Activated CD4-positive, alpha-beta memory T cell treated with anti-CD3 and anti-CD28 coated beads for 36 hours (primary cell): Measurements from ENCODE around the gene C3orf85. TPM values are rescaled to one million over a fixed set of nuclear protein-coding genes. Genes with fewer than 3 reads are reported as not detected.
"Not testable (repeated sequence)": the region's sequence is repeated elsewhere in the genome, so short reads cannot be mapped to it uniquely, and the experiment has no call there.

Experiments used
- CTCF ChIA-PET: fragments of 350-600 bp; sonication (Branson Sonifier 250); formaldehyde crosslinking; loops from one replicate; lab custom pipeline; 2021; ENCODE audit warnings: antibody characterized with exemption, inconsistent platforms; lab: Charles Lee
- POLR2A ChIA-PET: fragments of 350-600 bp; sonication (Branson Sonifier 250); formaldehyde crosslinking; loops from one replicate; lab custom pipeline; 2021; ENCODE audit warnings: antibody characterized with exemption; lab: Charles Lee
- DNase-seq: peaks from one replicate; pipeline ENCODE4 v3.0.0-alpha.2; 2020
- H3K27ac Mint-ChIP-seq: one replicate; pipeline ENCODE4 v1.8.0; 2021; ENCODE audit warnings: mixed read lengths
- H3K27me3 Mint-ChIP-seq: one replicate; pipeline ENCODE4 v1.8.0; 2021; ENCODE audit warnings: mixed read lengths
- H3K36me3 Mint-ChIP-seq: one replicate; pipeline ENCODE4 v1.8.0; 2021; ENCODE audit warnings: mixed read lengths
- H3K4me1 Mint-ChIP-seq: one replicate; pipeline ENCODE4 v1.8.0; 2021; ENCODE audit warnings: low read depth, mixed read lengths
- H3K4me3 Mint-ChIP-seq: one replicate; pipeline ENCODE4 v1.8.0; 2021; ENCODE audit warnings: mild to moderate bottlenecking, mixed read lengths
- H3K9me3 Mint-ChIP-seq: one replicate; pipeline ENCODE4 v1.8.0; 2021; ENCODE audit warnings: mixed read lengths
- intact Hi-C: fragments of 100-400 bp; cut with micrococcal nuclease; formaldehyde crosslinking; loops from one replicate; pipeline ENCODE4 v1.15.1; 2023
- total RNA-seq, 2 experiments: library from RNA; stranded (reverse); gene quantifications; one replicate each; pipeline ENCODE4 v1.2.3, GENCODE V29; 2021

Gene C3orf85
- total RNA-seq, 2 experiments from 2014 or later = not detected

- H3K4me1 Mint-ChIP-seq = no peaks in the 10 kb centered on the region
- no peak overlapping the region for H3K27ac Mint-ChIP-seq
- H3K9me3 Mint-ChIP-seq = peaks cover 4% of the 10 kb centered on the region
- intact Hi-C loops = no loop called here
- DNase-seq = no peak
- no peaks in the 10 kb centered on the region for H3K36me3 Mint-ChIP-seq
- H3K27me3 Mint-ChIP-seq = peaks cover 8% of the 10 kb centered on the region
- ChIA-PET CTCF (no interaction called here), POLR2A (no interaction called here)
- no peak overlapping the region for H3K4me3 Mint-ChIP-seq
These were observed 17.9 kb upstream of the C3orf85 start for GRCh38 chr3:109118584-109118983.

DNA sequence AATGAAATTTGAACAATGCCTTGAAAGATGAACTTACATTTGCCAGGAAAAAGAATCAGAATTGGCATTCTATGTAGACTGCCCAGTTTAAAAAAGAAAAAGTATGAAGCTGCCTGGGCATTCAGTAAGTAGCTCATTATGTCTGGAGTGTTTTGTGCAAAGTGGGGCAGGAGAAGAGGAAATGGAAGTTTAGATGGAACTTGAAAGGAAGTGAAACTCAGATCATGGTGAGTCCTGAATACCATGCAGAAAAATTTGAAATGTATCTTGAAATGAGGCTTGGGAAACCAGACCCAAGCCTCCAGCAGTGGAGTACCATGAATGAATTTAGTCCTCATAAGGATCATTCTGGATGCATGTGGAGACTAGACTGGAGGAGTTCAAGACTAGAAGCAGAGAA is 13.8 kb upstream of the C3orf85 start:
- ChIA-PET POLR2A (no interaction called here), CTCF (no interaction called here)
- intact Hi-C loops = no loop called here
- Mint-ChIP-seq H3K4me3 (no peak overlapping the region), H3K27me3 (no peaks in the 10 kb centered on the region), H3K36me3 (no peaks in the 10 kb centered on the region), H3K9me3 (peaks cover 4% of the 10 kb centered on the region), H3K4me1 (no peaks in the 10 kb centered on the region), H3K27ac (no peak overlapping the region)
- DNase-seq = no peak

GRCh38 chr3:109125902-109126301 is 10.6 kb upstream of the C3orf85 start:
- ChIA-PET POLR2A (no interaction called here), CTCF (no interaction called here)
- DNase-seq = no peak
- no peaks in the 10 kb centered on the region for H3K4me1 Mint-ChIP-seq
- H3K36me3 Mint-ChIP-seq = no peaks in the 10 kb centered on the region
- H3K4me3 Mint-ChIP-seq = no peak overlapping the region
- intact Hi-C loops = no loop called here
- H3K9me3 Mint-ChIP-seq = peaks cover 4% of the 10 kb centered on the region
- H3K27ac Mint-ChIP-seq = no peak overlapping the region
- peaks cover 2% of the 10 kb centered on the region for H3K27me3 Mint-ChIP-seq

DNA sequence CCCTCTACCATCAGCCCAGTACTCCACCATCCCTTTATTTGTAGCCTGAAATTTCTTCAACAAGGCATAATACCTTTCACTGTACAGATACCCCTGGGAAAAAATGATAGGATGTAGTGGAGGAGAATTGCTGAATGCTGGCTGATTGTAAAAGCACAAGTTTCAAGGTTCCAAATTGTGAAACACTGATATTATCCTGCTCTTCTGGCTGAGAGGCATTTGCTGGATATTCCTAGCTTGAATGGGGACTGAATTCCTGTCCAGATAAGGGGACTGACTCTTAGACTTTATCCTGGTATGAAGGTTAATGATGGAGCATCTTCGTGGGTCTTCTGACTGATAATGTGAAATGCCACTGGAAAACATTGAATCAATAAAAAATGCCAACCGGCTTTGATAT is 9.0 kb upstream of the C3orf85 start:
- CTCF ChIA-PET = no interaction called here
- intact Hi-C loops = no loop called here
- H3K9me3 Mint-ChIP-seq = peaks cover 4% of the 10 kb centered on the region
- H3K27me3 Mint-ChIP-seq = peaks cover 2% of the 10 kb centered on the region
- POLR2A ChIA-PET = no interaction called here
- H3K4me1 Mint-ChIP-seq = no peaks in the 10 kb centered on the region
- H3K27ac Mint-ChIP-seq = no peak overlapping the region
- no peak overlapping the region for H3K4me3 Mint-ChIP-seq
- H3K36me3 Mint-ChIP-seq = no peaks in the 10 kb centered on the region
- no peak for DNase-seq

DNA sequence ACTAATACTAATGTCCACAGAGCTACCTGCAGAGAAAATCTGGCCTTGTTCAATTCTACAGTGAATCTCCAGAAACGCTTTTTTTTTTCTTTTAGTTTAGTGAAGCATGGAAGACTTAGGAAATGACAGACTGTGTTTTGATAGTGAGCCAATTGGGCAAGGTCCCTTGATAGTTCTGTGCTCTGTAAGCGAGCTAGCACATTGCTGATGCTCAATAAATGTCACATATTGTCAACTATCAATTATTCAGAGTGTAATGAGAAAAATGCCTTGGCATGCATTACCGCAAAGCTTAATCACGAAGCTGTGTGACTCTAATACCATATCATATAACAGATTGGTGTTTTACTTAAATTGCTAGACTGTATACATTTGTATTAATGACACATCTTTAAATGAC is 5.2 kb upstream of the C3orf85 start:
- no peaks in the 10 kb centered on the region for H3K36me3 Mint-ChIP-seq
- intact Hi-C loops = no loop called here
- H3K4me3 Mint-ChIP-seq = no peak overlapping the region
- H3K4me1 Mint-ChIP-seq = no peaks in the 10 kb centered on the region
- no peaks in the 10 kb centered on the region for H3K9me3 Mint-ChIP-seq
- peaks cover 2% of the 10 kb centered on the region for H3K27me3 Mint-ChIP-seq
- CTCF ChIA-PET = interaction anchor here (0.6 kb wide), 1 partner anchor 439 kb away, joined by 4 read pairs; no protein-coding TSS in a partner anchor
- POLR2A ChIA-PET = no interaction called here
- DNase-seq = no peak
- no peak overlapping the region for H3K27ac Mint-ChIP-seq

DNA sequence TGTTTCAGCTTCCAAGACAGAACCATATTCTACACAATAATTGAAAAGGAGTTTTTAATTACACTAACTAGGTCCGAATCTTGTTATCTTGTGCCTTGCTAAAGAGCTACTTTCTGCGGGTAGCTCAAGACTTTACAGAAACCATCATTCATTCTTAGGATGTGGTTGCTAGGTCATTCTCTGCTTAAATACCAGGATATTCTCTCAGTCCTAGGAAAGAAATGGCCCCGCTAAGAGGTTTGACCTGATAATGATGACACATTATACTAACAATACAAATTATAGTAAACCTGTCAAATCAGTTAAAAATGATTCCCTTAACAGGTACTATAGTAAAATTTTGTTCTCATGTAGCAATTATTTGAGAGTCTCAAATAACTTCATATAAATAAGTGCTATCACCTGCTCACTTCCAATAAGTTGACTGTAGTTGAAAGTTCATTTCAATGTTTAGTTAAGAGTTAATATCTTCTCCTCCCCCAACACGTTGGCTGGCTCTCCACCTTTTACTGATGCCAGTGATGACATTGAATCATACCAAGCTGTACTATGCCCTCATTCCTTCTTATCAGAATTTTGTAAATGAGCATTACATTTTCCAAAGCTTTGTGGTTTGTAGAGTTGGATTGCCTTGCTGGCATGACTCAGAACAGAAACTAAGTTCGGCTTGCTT is 3.6 kb upstream of the C3orf85 start:
- no peak overlapping the region for H3K27ac Mint-ChIP-seq
- no peak overlapping the region for H3K4me3 Mint-ChIP-seq
- no peak for DNase-seq
- H3K9me3 Mint-ChIP-seq = no peaks in the 10 kb centered on the region
- H3K4me1 Mint-ChIP-seq = no peaks in the 10 kb centered on the region
- no peaks in the 10 kb centered on the region for H3K36me3 Mint-ChIP-seq
- intact Hi-C loops = no loop called here
- ChIA-PET CTCF (no interaction called here), POLR2A (no interaction called here)
- H3K27me3 Mint-ChIP-seq = peaks cover 2% of the 10 kb centered on the region

GRCh38 chr3:109133474-109133816 is 3.1 kb upstream of the C3orf85 start:
- H3K4me1 Mint-ChIP-seq, POLR2A ChIA-PET, H3K27ac Mint-ChIP-seq, H3K9me3 Mint-ChIP-seq, CTCF ChIA-PET, H3K4me3 Mint-ChIP-seq, H3K27me3 Mint-ChIP-seq, intact Hi-C loops, DNase-seq, H3K36me3 Mint-ChIP-seq: not testable (repeated sequence)

- Mint-ChIP-seq H3K4me3 (no peak overlapping the region), H3K27me3 (peaks cover under 1% of the 10 kb centered on the region), H3K4me1 (no peaks in the 10 kb centered on the region), H3K36me3 (no peaks in the 10 kb centered on the region), H3K27ac (no peak overlapping the region), H3K9me3 (no peaks in the 10 kb centered on the region)
- intact Hi-C loops = no loop called here
- no peak for DNase-seq
- POLR2A ChIA-PET = no interaction called here
- CTCF ChIA-PET = no interaction called here
These were observed 1.2 kb downstream of the C3orf85 start for GRCh38 chr3:109137761-109138160.

DNA sequence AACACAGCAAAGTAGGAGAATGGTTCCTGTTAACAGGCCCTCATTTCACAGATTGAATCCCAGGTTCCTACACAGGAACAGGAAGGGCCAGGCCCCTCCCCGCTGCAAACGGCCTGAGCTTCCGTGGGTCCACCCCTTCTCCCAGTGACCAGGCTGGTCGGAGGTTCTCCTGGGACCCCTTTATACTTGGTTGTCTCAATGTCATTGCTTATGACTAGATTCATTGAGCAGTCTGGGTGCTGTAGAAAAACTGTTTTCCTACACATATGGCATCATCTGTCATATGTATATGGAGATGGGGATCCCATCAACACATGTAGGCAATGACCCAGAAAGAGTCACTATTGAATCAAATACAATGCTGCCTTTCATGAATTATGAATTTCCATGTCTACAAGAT is 3.8 kb downstream of the C3orf85 start:
- Mint-ChIP-seq H3K4me3 (no peak overlapping the region), H3K4me1 (no peaks in the 10 kb centered on the region), H3K36me3 (no peaks in the 10 kb centered on the region), H3K9me3 (no peaks in the 10 kb centered on the region), H3K27ac (no peak overlapping the region), H3K27me3 (peaks cover 4% of the 10 kb centered on the region)
- ChIA-PET CTCF (no interaction called here), POLR2A (no interaction called here)
- intact Hi-C loops = no loop called here
- no peak for DNase-seq

- Mint-ChIP-seq H3K36me3 (no peaks in the 10 kb centered on the region), H3K27ac (no peak overlapping the region), H3K4me3 (no peak overlapping the region), H3K9me3 (no peaks in the 10 kb centered on the region), H3K27me3 (peaks cover 4% of the 10 kb centered on the region), H3K4me1 (no peaks in the 10 kb centered on the region)
- ChIA-PET CTCF (no interaction called here), POLR2A (no interaction called here)
- intact Hi-C loops = no loop called here
- DNase-seq = no peak
These were observed 7.1 kb downstream of the C3orf85 start for GRCh38 chr3:109143646-109144045.

- intact Hi-C loops = no loop called here
- DNase-seq = no peak
- POLR2A ChIA-PET = no interaction called here
- Mint-ChIP-seq H3K27ac (no peak overlapping the region), H3K4me1 (no peaks in the 10 kb centered on the region), H3K27me3 (no peaks in the 10 kb centered on the region), H3K36me3 (no peaks in the 10 kb centered on the region), H3K4me3 (no peak overlapping the region), H3K9me3 (no peaks in the 10 kb centered on the region)
- CTCF ChIA-PET = no interaction called here
These were observed 12.6 kb downstream of the C3orf85 start for GRCh38 chr3:109149078-109149477.

- Mint-ChIP-seq H3K4me3 (no peak overlapping the region), H3K27ac (no peak overlapping the region), H3K4me1 (no peaks in the 10 kb centered on the region), H3K36me3 (no peaks in the 10 kb centered on the region), H3K9me3 (no peaks in the 10 kb centered on the region), H3K27me3 (no peaks in the 10 kb centered on the region)
- intact Hi-C loops = no loop called here
- CTCF ChIA-PET = no interaction called here
- no peak for DNase-seq
- POLR2A ChIA-PET = no interaction called here
These were observed 15.8 kb downstream of the C3orf85 start for GRCh38 chr3:109152320-109152719.

GRCh38 chr3:109154979-109155378 is 18.5 kb downstream of the C3orf85 start:
- no peak overlapping the region for H3K27ac Mint-ChIP-seq
- H3K27me3 Mint-ChIP-seq = no peaks in the 10 kb centered on the region

More at GRCh38 chr3:109154979-109155378, 18.5 kb downstream of the C3orf85 start:
- intact Hi-C loops = no loop called here
- POLR2A ChIA-PET = no interaction called here
- H3K36me3 Mint-ChIP-seq = no peaks in the 10 kb centered on the region
- CTCF ChIA-PET = no interaction called here
- H3K9me3 Mint-ChIP-seq = no peaks in the 10 kb centered on the region
- no peak overlapping the region for H3K4me3 Mint-ChIP-seq
- DNase-seq = no peak
- no peaks in the 10 kb centered on the region for H3K4me1 Mint-ChIP-seq
